Raji (cell line): ENCODE results near the gene PTGES3.

Source experiments
- POLR2A ChIP-seq: IDR thresholded peaks from 2 replicates; pipeline ENCODE4 v1.6.1; 2011; ENCODE audit warnings: low read depth, low read length, control low read depth; ENCODE audit not compliant: insufficient read depth

The PTGES3 gene

GRCh38 chr12:56716933-56717880 lies 29.1 kb upstream of the PTGES3 start:
- no peak for TF ChIP-seq POLR2A

GRCh38 chr12:56716458-56716857 lies 28.4 kb upstream of the PTGES3 start:
- TF ChIP-seq POLR2A, result no peak

GRCh38 chr12:56715798-56716197 lies 27.7 kb upstream of the PTGES3 start:
- no peak for TF ChIP-seq POLR2A

- TF ChIP-seq POLR2A, result no peak
Observed at GRCh38 chr12:56714431-56714929, 26.4 kb upstream of the PTGES3 start.

GRCh38 chr12:56713345-56713744 lies 25.3 kb upstream of the PTGES3 start:
- TF ChIP-seq POLR2A, result no peak

GRCh38 chr12:56709759-56710376 lies 21.8 kb upstream of the PTGES3 start:
- TF ChIP-seq POLR2A, result no peak

GRCh38 chr12:56699020-56699661 lies 11.1 kb upstream of the PTGES3 start:
- TF ChIP-seq POLR2A, result no peak

- TF ChIP-seq POLR2A, result no peak
Observed at GRCh38 chr12:56695327-56696101, 7.4 kb upstream of the PTGES3 start.

GRCh38 chr12:56694161-56694560 lies 6.1 kb upstream of the PTGES3 start:
- TF ChIP-seq POLR2A, result no peak

GRCh38 chr12:56688846-56689109 lies 694 bp upstream of the PTGES3 start:
- TF ChIP-seq POLR2A, result no peak

GRCh38 chr12:56687223-56688128 lies 608 bp downstream of the PTGES3 start:
- TF ChIP-seq POLR2A, result peak; percentile 28; the same call in 1 of the 2 replicates

GRCh38 chr12:56684745-56685359 lies 3.2 kb downstream of the PTGES3 start:
- no peak for TF ChIP-seq POLR2A

- no peak for TF ChIP-seq POLR2A
Observed at GRCh38 chr12:56682323-56682722, 5.8 kb downstream of the PTGES3 start.
